Keratinocyte (primary cell): ENCODE measurements around the gene ATF6. TPM values are rescaled to one million over a fixed set of nuclear protein-coding genes. Genes with fewer than 3 reads are reported as not detected.

ENCODE experiments used
- DNase-seq: peaks from one replicate; pipeline ENCODE4 v3.0.0-alpha.2; 2011; ENCODE audit warnings: low read depth, missing footprints, low spot score
- FAIRE-seq: peaks from 2 replicates; lab custom pipeline; 2011; peaks lifted over from hg19 to GRCh38; lab: Jason Lieb, UNC
- H2AFZ ChIP-seq: 2 replicates; pipeline ENCODE4 v1.6.0; 2012; ENCODE audit warnings: low read length, control low read depth, inconsistent platforms; ENCODE audit not compliant: control insufficient read depth
- H3K27ac ChIP-seq: 2 replicates; pipeline ENCODE4 v1.5.1; 2011; ENCODE audit warnings: low read length; ENCODE audit not compliant: control insufficient read depth, insufficient read depth
- H3K27me3 ChIP-seq: 3 replicates; pipeline ENCODE4 v1.6.0; 2011; ENCODE audit warnings: low read length; ENCODE audit not compliant: control insufficient read depth, insufficient read depth; ENCODE audit errors: extremely low read depth
- H3K36me3 ChIP-seq, 2 experiments: 2 replicates in 1 of 2; 3 replicates in 1 of 2; pipeline ENCODE4 v1.5.1; 2011; ENCODE audit warnings: low read length in 2 of 2, mild to moderate bottlenecking in 1 of 2; ENCODE audit not compliant: control insufficient read depth in 2 of 2, insufficient read depth in 2 of 2; ENCODE audit errors: extremely low read depth in 1 of 2
- H3K4me1 ChIP-seq: 3 replicates; pipeline ENCODE4 v1.5.1; 2011; ENCODE audit warnings: low read length; ENCODE audit not compliant: control insufficient read depth, insufficient read depth; ENCODE audit errors: extremely low read depth
- H3K4me2 ChIP-seq: 3 replicates; pipeline ENCODE4 v1.6.0; 2011; ENCODE audit warnings: low read depth, low read length; ENCODE audit not compliant: control insufficient read depth, insufficient read depth; ENCODE audit errors: extremely low read depth
- H3K4me3 ChIP-seq, 3 experiments: fragments of 200-600 bp in 1 of 3; sonication (generic) in 1 of 3; 2 replicates in 2 of 3; 3 replicates in 1 of 3; pipeline ENCODE4 v1.5.1; 2011 to 2016; ENCODE audit warnings: low read length in 3 of 3, mild to moderate bottlenecking in 3 of 3, control low read depth in 2 of 3, inconsistent platforms in 1 of 3, low read depth in 1 of 3, mixed read lengths in 1 of 3, mixed run types in 1 of 3, moderate library complexity in 1 of 3; ENCODE audit not compliant: control insufficient read depth in 2 of 3, insufficient read depth in 2 of 3; ENCODE audit errors: extremely low read depth in 1 of 3
- H3K79me2 ChIP-seq: 2 replicates; pipeline ENCODE4 v1.6.0; 2012; ENCODE audit warnings: low read length; ENCODE audit not compliant: control insufficient read depth, insufficient read depth
- H3K9ac ChIP-seq: 3 replicates; pipeline ENCODE4 v1.6.0; 2011; ENCODE audit warnings: low read length; ENCODE audit not compliant: control insufficient read depth, insufficient read depth; ENCODE audit errors: extremely low read depth
- H3K9me1 ChIP-seq: 3 replicates; pipeline ENCODE4 v1.6.0; 2011; ENCODE audit warnings: low read length; ENCODE audit not compliant: control insufficient read depth, insufficient read depth; ENCODE audit errors: extremely low read depth
- H3K9me3 ChIP-seq: 2 replicates; pipeline ENCODE4 v1.5.1; 2012; ENCODE audit warnings: low read depth, low read length; ENCODE audit not compliant: control insufficient read depth
- H4K20me1 ChIP-seq: 3 replicates; pipeline ENCODE4 v1.6.0; 2011; ENCODE audit warnings: low read length; ENCODE audit not compliant: control insufficient read depth, insufficient read depth; ENCODE audit errors: extremely low read depth
- CTCF ChIP-seq, 3 experiments: IDR thresholded peaks in 1 of 3; conservative IDR thresholded peaks in 1 of 3; optimal IDR thresholded peaks in 1 of 3; 2 replicates in 2 of 3; 3 replicates in 1 of 3; pipeline versions ENCODE3 to v1.5.1; 2011; ENCODE audit warnings: low read length in 3 of 3, mild to moderate bottlenecking in 3 of 3, moderate library complexity in 2 of 3, control low read depth in 1 of 3, inconsistent platforms in 1 of 3; ENCODE audit not compliant: insufficient read depth in 2 of 3; ENCODE audit errors: extremely low read depth in 1 of 3
- EZH2 ChIP-seq: IDR thresholded peaks from one replicate; pipeline ENCODE4 v1.6.1; 2012; ENCODE audit warnings: inconsistent platforms, mild to moderate bottlenecking, low read length, moderate library complexity
- dilution Hi-C: fragments of 300-500 bp; cut with MboI; formaldehyde crosslinking; loops from one replicate; pipeline ENCODE4 v1.7.0; 2020; ENCODE audit warnings: low sequenced_read_pairs; ENCODE audit not compliant: extremely low pct_ligation_motif_present
- polyA plus RNA-seq, 5 experiments: library from polyadenylated mRNA; depleted of rRNA in 3 of 5; stranded (reverse) in 3 of 5; stranded (forward) in 1 of 5; unstranded in 1 of 5; fragments of >200 nt; gene quantifications; 1 replicate in 1 of 5; 2 replicates in 3 of 5; 3 replicates in 1 of 5; pipeline versions ENCODE4 v1.2.1 to v1.2.3, GENCODE V29; 2011 to 2012; ENCODE audit warnings: missing spikeins in 2 of 5, low read depth in 1 of 5, low replicate concordance in 1 of 5

ATF6 gene
- polyA plus RNA-seq, 1 donor (not counting 4 experiments of a cell fraction or from before 2014, with no cell fraction given): 19.7 TPM

DNA sequence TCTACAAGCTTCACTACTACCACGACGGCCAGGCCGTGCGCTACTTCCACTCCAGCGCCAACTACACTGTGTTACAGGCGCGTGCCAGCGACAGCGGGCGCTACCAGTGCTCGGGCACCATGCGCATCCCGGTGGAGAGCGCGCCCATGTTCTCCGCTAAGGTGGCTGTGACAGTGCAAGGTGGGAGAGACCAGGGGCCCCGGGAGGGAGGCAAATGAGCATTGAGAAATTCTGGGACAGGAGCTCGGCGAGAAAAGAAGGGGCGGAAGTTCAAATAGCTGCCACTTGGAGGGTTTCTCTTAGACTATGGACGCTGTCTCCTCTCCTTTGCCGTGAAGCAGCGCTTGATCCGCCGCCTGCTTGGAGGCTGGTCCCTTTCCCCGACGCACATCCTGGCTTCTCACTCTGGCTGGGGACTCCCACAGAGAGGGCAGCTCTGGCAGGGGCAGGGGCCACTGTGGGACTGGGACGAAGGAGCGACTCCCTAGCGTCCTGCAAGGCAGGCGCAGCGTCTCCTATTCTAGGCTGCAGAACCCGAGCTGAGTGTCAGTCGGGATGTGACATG is 40.1 kb upstream of the ATF6 start:
- Histone ChIP-seq H3K9me3 (no peaks in the 10 kb centered on the region), H3K4me1 (peaks cover 44% of the 10 kb centered on the region)
- DNase-seq: no peak

GRCh38 chr1:161726473-161727255 is 39.5 kb upstream of the ATF6 start:
- DNase-seq: no peak
- Histone ChIP-seq H3K27me3 (no peaks in the 10 kb centered on the region), H3K9me3 (no peaks in the 10 kb centered on the region), H3K9ac (peak overlapping the region; percentile 87), H2AFZ (peak overlapping the region; percentile 87), H3K79me2 (no peaks in the 10 kb centered on the region), H3K9me1 (no peaks in the 10 kb centered on the region), H4K20me1 (no peaks in the 10 kb centered on the region), H3K27ac (peak overlapping the region; percentile 70), H3K36me3 (no peaks in the 10 kb centered on the region), H3K4me2 (peak overlapping the region; percentile 88), H3K4me1 (peaks cover 49% of the 10 kb centered on the region), H3K4me3 (peak overlapping the region; percentile 58 to 80 (median 73))
- FAIRE-seq: no peak
- dilution Hi-C loops: no loop called here
- TF ChIP-seq EZH2 (no peak), CTCF (optimal IDR thresholded peaks at IDR 0.05 in 1 of 3, IDR thresholded peaks at IDR 0.05 in 1 of 3, conservative IDR thresholded peaks at IDR 0.05 in 1 of 3; ENCODE audit: extremely low read depth in 1 of 3, insufficient read depth in 2 of 3, low read length in 3 of 3) (no peak)

More for the DNA sequence above, 40.1 kb upstream of the ATF6 start:
- H3K4me3 ChIP-seq: peak overlapping the region; percentile 58 to 80 (median 73)
- dilution Hi-C loops: no loop called here
- no peaks in the 10 kb centered on the region for H3K36me3 ChIP-seq
- TF ChIP-seq CTCF (optimal IDR thresholded peaks at IDR 0.05 in 1 of 3, IDR thresholded peaks at IDR 0.05 in 1 of 3, conservative IDR thresholded peaks at IDR 0.05 in 1 of 3; ENCODE audit: extremely low read depth in 1 of 3, insufficient read depth in 2 of 3, low read length in 3 of 3): peak; percentile 17 to 51 (median 39)
- no peak for TF ChIP-seq EZH2
- H2AFZ ChIP-seq: peak overlapping the region; percentile 87
- peak overlapping the region; percentile 88 for H3K4me2 ChIP-seq
- no peaks in the 10 kb centered on the region for H3K79me2 ChIP-seq
- H3K9ac ChIP-seq: peak overlapping the region; percentile 87
- no peaks in the 10 kb centered on the region for H3K9me1 ChIP-seq
- no peak for FAIRE-seq
- peak overlapping the region; percentile 60 for H3K27ac ChIP-seq
- H3K27me3 ChIP-seq: no peaks in the 10 kb centered on the region
- H4K20me1 ChIP-seq: no peaks in the 10 kb centered on the region
